Measurements from ENCODE around the gene ARPC5.

The ARPC5 gene

DNA sequence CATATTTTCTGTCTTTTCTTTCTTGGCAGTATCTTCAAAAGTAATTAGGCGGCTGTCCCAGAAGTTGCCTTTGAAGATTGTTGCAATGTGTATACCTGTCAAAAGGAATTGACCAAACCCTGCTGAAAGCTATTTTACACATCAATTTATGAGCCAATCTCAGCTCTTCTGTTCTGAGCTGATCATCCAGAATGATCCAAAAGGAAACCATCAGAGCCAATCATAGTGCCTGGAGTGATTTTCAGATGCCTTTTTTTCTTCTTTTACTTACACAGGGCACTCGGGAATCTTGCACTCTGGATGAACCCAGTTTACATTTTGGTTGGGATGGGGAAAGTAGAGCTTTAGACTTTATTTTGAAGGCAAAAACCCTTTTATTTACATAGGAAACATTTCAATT lies 39.3 kb upstream of the ARPC5 start:
- DNase-seq, result no peak
- Histone ChIP-seq H3K4me1 (ENCODE audit: insufficient read depth, low read length) (no peaks in the 10 kb centered on the region), H3K4me2 (ENCODE audit: insufficient read depth, low read length) (no peak overlapping the region), H2AFZ (ENCODE audit: low read depth, low read length) (no peak overlapping the region), H3K36me3 (ENCODE audit: insufficient read depth, low read length) (no peaks in the 10 kb centered on the region), H3K4me3 (ENCODE audit: low read depth in 1 of 2, low read length in 2 of 2) (no peak overlapping the region), H3K9ac (ENCODE audit: low read depth, low read length) (no peak overlapping the region), H3K79me2 (ENCODE audit: insufficient read depth, low read length) (no peaks in the 10 kb centered on the region), H3K27me3 (ENCODE audit: insufficient read depth, low read length, poor library complexity) (peaks cover 7% of the 10 kb centered on the region), H3K27ac (ENCODE audit: low read length) (no peak overlapping the region), H4K20me1 (ENCODE audit: insufficient read depth, low read length) (no peaks in the 10 kb centered on the region), H3K9me3 (ENCODE audit: insufficient read depth, low read length, severe bottlenecking) (no peaks in the 10 kb centered on the region)
- ATAC-seq (ENCODE audit: insufficient read depth, low read depth), result no peak
- no peak for TF ChIP-seq EZH2 (IDR thresholded peaks at IDR 0.05; ENCODE audit: borderline replicate concordance, low read depth, low read length, severe bottlenecking)
- TF ChIP-seq, protein P1, sequence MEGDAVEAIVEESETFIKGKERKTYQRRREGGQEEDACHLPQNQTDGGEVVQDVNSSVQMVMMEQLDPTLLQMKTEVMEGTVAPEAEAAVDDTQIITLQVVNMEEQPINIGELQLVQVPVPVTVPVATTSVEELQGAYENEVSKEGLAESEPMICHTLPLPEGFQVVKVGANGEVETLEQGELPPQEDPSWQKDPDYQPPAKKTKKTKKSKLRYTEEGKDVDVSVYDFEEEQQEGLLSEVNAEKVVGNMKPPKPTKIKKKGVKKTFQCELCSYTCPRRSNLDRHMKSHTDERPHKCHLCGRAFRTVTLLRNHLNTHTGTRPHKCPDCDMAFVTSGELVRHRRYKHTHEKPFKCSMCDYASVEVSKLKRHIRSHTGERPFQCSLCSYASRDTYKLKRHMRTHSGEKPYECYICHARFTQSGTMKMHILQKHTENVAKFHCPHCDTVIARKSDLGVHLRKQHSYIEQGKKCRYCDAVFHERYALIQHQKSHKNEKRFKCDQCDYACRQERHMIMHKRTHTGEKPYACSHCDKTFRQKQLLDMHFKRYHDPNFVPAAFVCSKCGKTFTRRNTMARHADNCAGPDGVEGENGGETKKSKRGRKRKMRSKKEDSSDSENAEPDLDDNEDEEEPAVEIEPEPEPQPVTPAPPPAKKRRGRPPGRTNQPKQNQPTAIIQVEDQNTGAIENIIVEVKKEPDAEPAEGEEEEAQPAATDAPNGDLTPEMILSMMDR (IDR thresholded peaks at IDR 0.05; ENCODE audit: borderline replicate concordance, extremely low read depth, low read length, poor library complexity, severe bottlenecking), result no peak

DNA sequence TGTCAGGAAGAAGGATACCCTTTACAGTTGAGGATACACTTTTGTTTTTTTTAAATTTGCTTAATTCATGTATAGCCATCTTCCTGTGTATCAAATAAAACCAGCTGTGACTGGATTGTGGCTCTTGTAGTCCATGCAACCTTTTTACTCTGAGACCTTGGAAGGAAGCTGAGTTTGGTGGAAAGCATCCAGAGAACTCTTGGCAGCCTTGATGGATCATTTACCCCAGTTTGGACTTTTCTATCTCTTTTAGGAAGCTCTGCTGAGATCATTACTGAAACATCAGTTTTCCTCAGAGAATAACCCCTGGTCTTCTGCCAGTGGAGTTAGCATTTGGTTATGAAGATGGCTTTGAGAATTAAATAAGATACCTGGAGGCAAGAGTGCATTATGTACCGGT lies 38.8 kb upstream of the ARPC5 start:
- ATAC-seq (ENCODE audit: insufficient read depth, low read depth) (no peak), DNase-seq (no peak)
- Histone ChIP-seq H3K4me2 (ENCODE audit: insufficient read depth, low read length) (no peak overlapping the region), H3K9me3 (ENCODE audit: insufficient read depth, low read length, severe bottlenecking) (no peaks in the 10 kb centered on the region), H3K4me3 (ENCODE audit: low read depth in 1 of 2, low read length in 2 of 2) (no peak overlapping the region), H3K36me3 (ENCODE audit: insufficient read depth, low read length) (no peaks in the 10 kb centered on the region), H3K27me3 (ENCODE audit: insufficient read depth, low read length, poor library complexity) (peaks cover 7% of the 10 kb centered on the region), H4K20me1 (ENCODE audit: insufficient read depth, low read length) (no peaks in the 10 kb centered on the region), H3K9ac (ENCODE audit: low read depth, low read length) (no peak overlapping the region), H3K79me2 (ENCODE audit: insufficient read depth, low read length) (no peaks in the 10 kb centered on the region), H3K27ac (ENCODE audit: low read length) (no peak overlapping the region), H3K4me1 (ENCODE audit: insufficient read depth, low read length) (no peaks in the 10 kb centered on the region), H2AFZ (ENCODE audit: low read depth, low read length) (no peak overlapping the region)
- TF ChIP-seq EZH2 (IDR thresholded peaks at IDR 0.05; ENCODE audit: borderline replicate concordance, low read depth, low read length, severe bottlenecking), result no peak
- TF ChIP-seq, protein P1 (IDR thresholded peaks at IDR 0.05; ENCODE audit: borderline replicate concordance, extremely low read depth, low read length, poor library complexity, severe bottlenecking), result no peak

DNA sequence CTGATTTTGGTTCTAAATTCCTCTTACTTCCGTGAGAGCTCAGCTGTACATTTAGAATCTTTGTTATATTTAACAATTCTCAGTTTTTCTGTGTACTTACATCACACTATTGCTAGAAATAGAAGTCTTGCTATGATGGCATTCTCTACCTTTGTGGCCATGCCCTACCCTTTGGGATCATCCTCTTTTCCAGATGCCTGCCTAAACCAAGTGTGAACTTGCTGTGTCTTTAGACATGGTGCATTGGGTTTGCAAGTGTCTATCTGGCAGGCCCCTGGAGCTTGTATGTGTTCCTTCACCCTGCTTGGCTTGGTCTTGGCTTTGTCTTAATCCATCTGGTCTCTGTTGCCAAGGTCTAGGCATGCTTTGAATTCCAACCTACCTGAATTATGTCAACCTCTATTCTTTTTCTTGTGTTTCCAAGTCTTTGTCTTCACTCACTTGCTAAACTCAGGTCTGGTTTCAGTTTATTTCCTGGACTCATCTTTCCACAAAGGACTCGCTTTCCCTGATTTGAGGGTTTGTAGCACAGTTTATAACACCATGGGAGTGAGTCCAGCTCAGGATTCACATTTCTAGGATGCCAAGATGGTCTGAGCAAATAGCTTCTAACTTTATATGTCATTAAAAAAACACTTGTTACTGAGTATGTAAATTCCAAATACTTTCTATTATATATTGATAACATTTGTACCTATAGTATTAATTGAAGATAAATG lies 38.2 kb upstream of the ARPC5 start:
- H3K4me1 ChIP-seq (ENCODE audit: insufficient read depth, low read length), result no peaks in the 10 kb centered on the region
- H3K79me2 ChIP-seq (ENCODE audit: insufficient read depth, low read length), result no peaks in the 10 kb centered on the region
- H3K9ac ChIP-seq (ENCODE audit: low read depth, low read length), result no peak overlapping the region
- no peaks in the 10 kb centered on the region for H3K36me3 ChIP-seq (ENCODE audit: insufficient read depth, low read length)
- DNase-seq (no peak), ATAC-seq (ENCODE audit: insufficient read depth, low read depth) (no peak)
- H3K27me3 ChIP-seq (ENCODE audit: insufficient read depth, low read length, poor library complexity), result peaks cover 7% of the 10 kb centered on the region
- H2AFZ ChIP-seq (ENCODE audit: low read depth, low read length), result no peak overlapping the region
- H3K9me3 ChIP-seq (ENCODE audit: insufficient read depth, low read length, severe bottlenecking), result no peaks in the 10 kb centered on the region
- no peak overlapping the region for H3K4me3 ChIP-seq (ENCODE audit: low read depth in 1 of 2, low read length in 2 of 2)
- H3K27ac ChIP-seq (ENCODE audit: low read length), result no peak overlapping the region
- no peak overlapping the region for H3K4me2 ChIP-seq (ENCODE audit: insufficient read depth, low read length)
- H4K20me1 ChIP-seq (ENCODE audit: insufficient read depth, low read length), result no peaks in the 10 kb centered on the region
- TF ChIP-seq EZH2 (IDR thresholded peaks at IDR 0.05; ENCODE audit: borderline replicate concordance, low read depth, low read length, severe bottlenecking), result no peak
- TF ChIP-seq, protein P1 (IDR thresholded peaks at IDR 0.05; ENCODE audit: borderline replicate concordance, extremely low read depth, low read length, poor library complexity, severe bottlenecking), result no peak

All from DND-41 (cell line).